Kidney epithelial cell (primary cell): ENCODE measurements around the gene HABP4. TPM values are rescaled to one million over a fixed set of nuclear protein-coding genes. Genes with fewer than 3 reads are reported as not detected.

Source experiments
- DNase-seq: peaks from one replicate; pipeline ENCODE4 v3.0.0-alpha.2; 2010; ENCODE audit warnings: low read depth
- H3K27me3 ChIP-seq: 2 replicates; pipeline ENCODE4 v1.6.0; 2011; ENCODE audit warnings: low read length; ENCODE audit not compliant: control insufficient read depth, insufficient read depth
- H3K36me3 ChIP-seq: 2 replicates; pipeline ENCODE4 v1.5.1; 2011; ENCODE audit warnings: low read length; ENCODE audit not compliant: control insufficient read depth, insufficient read depth
- H3K4me3 ChIP-seq: 2 replicates; pipeline ENCODE4 v1.5.1; 2011; ENCODE audit warnings: low read depth, mild to moderate bottlenecking, control low read depth, low read length
- CTCF ChIP-seq: IDR thresholded peaks from 2 replicates; pipeline ENCODE4 v1.5.1; 2011; ENCODE audit warnings: mild to moderate bottlenecking, moderate library complexity, low read length, control low read depth, inconsistent platforms; ENCODE audit not compliant: insufficient read depth, poor library complexity, severe bottlenecking
- total RNA-seq: library from RNA; depleted of rRNA; stranded (reverse); fragments of >200 nt; gene quantifications from 2 replicates; pipeline ENCODE4 v1.2.3, GENCODE V29; 2015

Gene HABP4
- 21.8 and 26.7 TPM in 2 replicates for total RNA-seq

GRCh38 chr9:96449845-96450612 lies at the start of gene HABP4:
TSS of gene HABP4 (plus strand) at chr9:96450169. CDS start at chr9:96450280, 111 bp downstream.
- no peak for TF ChIP-seq CTCF
- peak; percentile 61 for DNase-seq
- H3K4me3 ChIP-seq, result peak within 1 kb of the TSS; percentile 94
- no peaks in the 10 kb centered on the region for H3K27me3 ChIP-seq
- no peaks in the 10 kb centered on the region for H3K36me3 ChIP-seq

- Histone ChIP-seq H3K27me3 (no peaks in the 10 kb centered on the region), H3K4me3 (no peak overlapping the region), H3K36me3 (no peaks in the 10 kb centered on the region)
- TF ChIP-seq CTCF, result no peak
- no peak for DNase-seq
These were observed 41.3 kb upstream of the HABP4 start for GRCh38 chr9:96408409-96409280.

GRCh38 chr9:96411129-96411838 lies 38.7 kb upstream of the HABP4 start:
- Histone ChIP-seq H3K36me3 (no peaks in the 10 kb centered on the region), H3K27me3 (no peaks in the 10 kb centered on the region), H3K4me3 (no peak overlapping the region)
- TF ChIP-seq CTCF, result no peak
- no peak for DNase-seq

GRCh38 chr9:96412174-96412913 lies 37.6 kb upstream of the HABP4 start:
- no peaks in the 10 kb centered on the region for H3K27me3 ChIP-seq
- no peak for TF ChIP-seq CTCF
- H3K36me3 ChIP-seq, result no peaks in the 10 kb centered on the region
- no peak overlapping the region for H3K4me3 ChIP-seq
- no peak for DNase-seq
